ENCODE data around the gene KCNJ10.

KCNJ10 gene

DNA sequence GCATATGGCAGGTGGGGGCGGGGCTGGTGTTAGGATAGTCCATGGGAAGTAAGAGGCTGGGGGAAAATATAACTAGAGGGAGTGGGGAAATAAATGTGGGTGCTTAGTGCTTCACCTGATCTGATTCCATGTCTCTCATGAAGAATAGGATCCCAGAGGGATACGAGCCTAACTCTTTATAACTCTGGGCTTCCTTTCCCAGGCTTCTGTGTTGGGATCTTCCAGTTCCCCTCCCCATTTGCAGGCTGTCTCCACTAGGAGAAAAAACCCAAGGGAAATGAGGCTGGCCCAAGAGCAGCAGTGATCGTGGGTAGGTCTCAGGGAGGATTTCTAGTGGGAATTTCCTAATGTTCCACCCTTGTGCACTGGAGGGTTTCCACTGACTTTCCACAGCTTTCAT lies 13.0 kb upstream of the KCNJ10 start:
- no peak for DNase-seq

- no peak for DNase-seq
Observed at GRCh38 chr1:160082487-160082886, 12.5 kb upstream of the KCNJ10 start.

GRCh38 chr1:160081261-160081936 lies 11.4 kb upstream of the KCNJ10 start, which contains the start of gene KCNJ9:
KCNJ9 (plus strand) TSS chr1:160081538; CDS start chr1:160084031, 2,493 bp downstream.
- no peak for DNase-seq

- DNase-seq = no peak
Observed at GRCh38 chr1:160080381-160081100, 10.6 kb upstream of the KCNJ10 start.

GRCh38 chr1:160079448-160079847 lies 9.5 kb upstream of the KCNJ10 start:
- no peak for DNase-seq

DNA sequence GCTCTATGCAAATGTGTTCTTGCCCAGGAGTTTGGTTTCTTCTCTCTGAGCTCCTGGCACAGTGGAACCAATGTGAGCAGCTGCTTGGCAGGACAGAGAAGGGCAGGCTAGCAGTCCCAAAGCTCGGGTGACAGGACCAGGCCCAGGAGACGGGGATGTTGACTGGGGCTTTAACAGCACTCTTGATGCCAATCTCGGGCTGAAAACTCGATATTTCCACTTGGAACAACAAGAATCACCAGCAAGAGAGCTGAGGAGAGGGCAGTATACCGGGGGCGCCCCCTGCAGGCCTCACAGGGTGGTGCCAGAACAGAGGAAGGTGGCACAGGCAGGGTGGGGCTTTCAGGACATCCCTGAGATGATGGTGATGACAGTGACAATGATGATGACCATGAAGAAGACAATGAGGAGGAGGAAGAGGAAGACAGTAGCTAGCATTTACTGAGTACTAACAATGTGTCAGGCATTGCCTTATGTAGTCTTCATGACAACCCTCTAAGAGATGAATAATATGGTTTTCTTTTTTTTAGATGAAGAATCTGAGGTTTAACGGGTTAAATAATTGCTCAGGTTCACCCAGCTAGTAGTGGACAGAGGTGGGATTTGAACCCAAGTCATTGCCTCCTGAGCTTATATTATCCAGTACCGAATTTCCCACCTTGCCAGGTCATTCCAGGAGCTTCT lies 8.7 kb upstream of the KCNJ10 start:
- DNase-seq = peak; percentile 17

DNA sequence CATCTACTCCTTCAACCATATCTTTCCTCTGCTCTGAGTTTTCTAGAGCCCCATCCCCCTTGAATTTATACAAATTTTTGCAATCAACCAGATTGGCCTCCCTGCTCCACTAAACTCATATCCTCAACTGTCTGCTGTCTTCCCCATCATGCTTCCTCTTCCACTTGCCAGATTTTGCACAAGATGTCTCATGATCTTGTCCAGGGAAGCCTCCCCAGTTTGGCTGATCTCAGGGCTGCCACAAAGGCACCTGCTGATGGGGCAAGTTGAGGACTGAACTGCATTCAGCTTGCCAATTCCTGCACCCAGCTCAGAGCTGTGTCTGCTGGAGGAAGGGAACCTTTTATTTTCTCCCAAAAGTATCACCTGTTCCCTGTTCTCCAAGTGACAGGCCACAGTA lies 7.5 kb upstream of the KCNJ10 start:
- no peak for DNase-seq

- DNase-seq = no peak
Observed at GRCh38 chr1:160076295-160076694, 6.3 kb upstream of the KCNJ10 start.

- DNase-seq = no peak
Observed at GRCh38 chr1:160075836-160076235, 5.9 kb upstream of the KCNJ10 start.

GRCh38 chr1:160074865-160075264 lies 4.9 kb upstream of the KCNJ10 start:
- no peak for DNase-seq

- no peak for DNase-seq
Observed at GRCh38 chr1:160071289-160071688, 1.3 kb upstream of the KCNJ10 start.

DNA sequence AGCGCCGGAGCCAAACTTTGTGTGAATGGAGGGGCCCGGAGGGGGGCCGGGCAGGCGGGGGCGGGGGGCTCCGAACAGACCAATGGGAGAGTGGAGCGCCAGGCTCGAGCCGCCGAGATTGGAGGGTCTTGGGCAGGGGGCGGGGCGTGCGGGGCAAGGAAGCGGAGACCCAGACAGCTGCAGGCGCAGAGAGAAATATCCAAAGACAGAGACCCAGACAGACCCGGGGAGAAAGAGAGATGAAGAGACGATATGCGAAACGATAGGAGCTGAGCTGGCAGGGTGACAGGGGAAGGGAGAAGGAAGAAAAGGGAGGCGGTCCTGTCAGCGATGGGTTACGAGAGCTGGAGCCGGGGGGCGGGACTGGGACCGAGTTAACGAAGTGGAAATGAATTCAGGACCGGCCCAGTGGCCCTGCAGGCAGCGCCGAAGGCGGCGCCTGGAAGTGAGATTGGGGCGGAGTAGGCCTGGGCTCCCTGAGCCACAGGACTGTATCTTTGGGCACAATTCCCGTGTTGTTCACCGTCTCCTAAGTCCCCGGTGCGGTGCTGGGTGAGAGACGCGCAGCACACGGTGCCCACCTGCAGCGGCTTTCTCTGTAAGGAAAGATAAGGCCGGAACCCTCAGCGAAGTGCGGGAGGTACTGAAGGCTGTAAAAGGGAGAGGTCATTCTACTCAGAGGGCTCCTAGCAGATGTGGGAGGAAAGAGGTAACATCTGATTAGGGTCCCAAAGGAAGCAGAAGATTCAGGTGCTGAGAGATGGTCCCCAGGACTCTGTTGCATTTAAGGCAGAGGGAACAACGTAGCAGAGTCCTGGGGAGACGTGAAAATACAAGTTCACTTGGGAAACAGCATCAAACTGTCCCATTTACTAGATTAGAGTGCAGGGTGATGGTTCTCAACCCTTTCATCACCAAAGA lies 543 bp upstream of the KCNJ10 start:
- DNase-seq = peak; percentile 62

DNA sequence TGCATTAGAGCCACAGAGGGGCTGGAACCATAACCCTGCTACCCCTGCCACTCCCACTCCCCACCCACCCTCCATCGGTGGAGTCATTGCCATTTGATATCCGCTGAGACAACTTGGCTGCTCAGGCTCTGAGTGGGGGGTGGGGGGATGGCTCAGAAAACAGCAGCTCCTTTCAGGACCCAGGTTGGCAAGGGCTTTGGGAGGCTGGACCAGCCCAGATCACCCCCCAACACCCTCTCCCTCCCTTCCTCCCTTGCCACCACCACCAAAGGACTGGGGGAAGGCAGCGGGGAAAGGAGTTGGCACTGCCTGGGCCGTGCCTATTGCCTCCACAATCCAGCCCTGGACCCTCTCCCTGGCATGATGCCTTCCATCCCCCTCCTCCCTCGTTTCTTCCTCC lies 1.7 kb downstream of the KCNJ10 start:
- DNase-seq = no peak

DNA sequence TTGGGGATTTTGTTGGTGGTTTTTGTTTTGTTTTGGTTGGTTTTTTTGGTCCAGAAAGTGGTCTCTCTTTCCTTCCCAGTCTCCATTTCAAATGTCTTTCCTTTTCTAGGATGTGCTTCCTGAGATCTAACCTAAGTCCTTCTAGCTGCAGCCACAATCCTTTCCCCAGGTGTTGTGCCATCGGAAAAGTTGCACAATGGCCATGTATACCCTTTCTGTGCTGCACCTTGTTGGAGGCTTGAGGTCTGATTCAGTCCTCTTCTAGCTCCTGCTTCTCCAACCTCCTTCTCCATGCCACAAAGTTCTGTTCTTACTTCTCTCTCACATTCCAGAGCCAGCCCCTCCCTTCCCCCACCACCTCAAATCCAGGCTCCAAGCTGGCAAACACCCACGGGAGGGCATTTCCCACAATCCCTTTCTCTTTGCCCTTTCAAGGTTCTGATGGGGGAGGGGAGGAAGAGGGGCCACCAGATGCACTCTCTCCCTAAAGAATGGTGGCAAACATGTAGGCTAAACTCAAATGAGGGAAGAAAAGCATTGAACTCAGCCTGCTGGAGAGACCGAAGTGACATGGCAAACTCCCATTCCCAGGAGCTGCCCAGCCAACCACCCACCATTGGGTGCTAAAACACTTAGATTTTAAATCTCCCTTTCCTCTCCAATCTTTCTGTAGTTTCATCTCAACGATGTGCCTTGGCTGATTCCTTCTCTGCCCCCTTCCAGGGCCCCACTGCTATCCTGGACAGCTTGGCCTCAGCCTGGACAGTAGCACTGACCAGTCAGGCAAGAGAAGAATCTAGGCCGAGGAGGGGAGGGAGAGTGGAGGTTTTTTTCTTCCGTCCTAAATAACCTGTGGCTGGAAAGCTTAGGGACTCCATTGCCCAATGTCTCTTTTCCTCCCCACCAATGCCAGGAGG lies 2.9 kb downstream of the KCNJ10 start:
- no peak for DNase-seq

GRCh38 chr1:160064746-160065145 lies 5.2 kb downstream of the KCNJ10 start:
- no peak for DNase-seq

DNA sequence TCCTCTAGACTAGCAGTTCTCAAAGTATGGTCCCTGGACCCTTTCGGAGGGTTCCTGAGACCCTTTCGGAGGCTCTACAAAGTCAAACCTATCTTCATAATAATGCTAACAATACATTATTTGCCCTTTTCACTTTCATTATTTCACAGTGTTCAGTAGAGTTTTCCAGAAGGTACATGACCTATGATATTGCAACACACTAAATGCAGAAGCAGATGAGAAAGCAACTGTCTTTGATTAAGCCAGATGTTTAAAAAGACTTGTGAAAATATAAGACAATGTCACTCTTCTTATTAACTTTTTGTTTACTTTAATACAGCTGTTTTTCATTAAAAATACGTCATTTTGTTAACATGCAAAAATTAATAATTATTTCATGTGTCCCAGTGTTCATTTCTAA lies 5.8 kb downstream of the KCNJ10 start:
- no peak for DNase-seq

- DNase-seq = no peak
Observed at GRCh38 chr1:160063176-160063575, 6.8 kb downstream of the KCNJ10 start.

DNA sequence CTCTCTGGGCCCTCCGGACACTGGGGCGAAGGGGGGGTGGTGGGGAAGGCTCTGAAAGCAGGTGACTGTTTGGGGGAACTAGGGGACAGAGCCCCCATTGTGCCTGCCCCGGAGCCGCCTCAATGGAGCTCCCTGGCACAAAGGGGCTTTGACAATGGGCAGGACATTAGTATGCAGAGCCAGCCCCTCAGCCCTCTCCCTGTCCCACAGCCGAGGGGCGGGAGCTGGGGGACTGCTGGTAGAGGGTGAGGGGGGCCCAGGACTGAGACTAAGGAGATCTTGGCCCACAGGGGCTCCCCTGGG lies 7.8 kb downstream of the KCNJ10 start:
- DNase-seq = no peak

DNA sequence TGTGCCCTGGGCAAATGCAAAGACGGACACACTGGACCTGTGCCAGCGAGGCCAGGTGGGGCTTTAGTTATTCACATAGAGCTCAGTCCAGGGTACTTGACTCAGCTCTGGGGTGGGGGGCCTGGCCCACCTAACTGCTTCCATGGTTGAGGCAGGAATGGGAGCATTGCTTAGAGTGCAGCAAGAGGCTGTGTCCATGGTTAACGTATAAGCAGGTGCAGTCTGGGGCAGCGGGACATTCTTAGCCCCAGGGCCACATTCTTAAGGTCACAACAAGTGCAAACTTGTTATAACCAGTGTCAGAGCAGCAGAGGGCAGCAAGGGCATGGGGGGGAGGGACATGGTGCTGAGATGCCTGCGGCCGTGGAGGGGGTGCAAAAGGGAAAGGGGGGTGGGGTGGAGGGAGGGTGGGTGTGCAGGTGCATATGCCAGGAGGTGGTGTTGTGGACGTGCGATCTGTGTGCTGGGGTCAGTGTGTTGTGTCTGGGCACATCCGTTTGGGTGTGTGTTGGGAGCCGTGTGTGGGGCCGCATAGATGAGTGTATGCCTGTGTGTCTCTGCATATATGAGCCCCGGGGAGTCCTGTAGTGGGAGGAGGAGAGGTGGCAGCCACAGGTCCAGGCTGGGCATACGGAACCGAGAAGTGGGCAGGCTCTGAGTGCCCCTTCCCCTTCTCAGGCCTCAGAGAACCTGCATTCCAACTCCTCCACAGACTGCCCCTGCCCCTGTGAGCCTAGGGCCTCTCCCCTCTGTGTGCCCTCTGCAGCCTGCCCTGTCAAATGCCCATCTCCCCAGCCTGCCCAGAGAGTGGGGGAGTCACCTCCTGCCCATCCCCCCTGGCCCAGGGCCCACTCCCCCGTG lies 8.4 kb downstream of the KCNJ10 start:
- no peak for DNase-seq

DNA sequence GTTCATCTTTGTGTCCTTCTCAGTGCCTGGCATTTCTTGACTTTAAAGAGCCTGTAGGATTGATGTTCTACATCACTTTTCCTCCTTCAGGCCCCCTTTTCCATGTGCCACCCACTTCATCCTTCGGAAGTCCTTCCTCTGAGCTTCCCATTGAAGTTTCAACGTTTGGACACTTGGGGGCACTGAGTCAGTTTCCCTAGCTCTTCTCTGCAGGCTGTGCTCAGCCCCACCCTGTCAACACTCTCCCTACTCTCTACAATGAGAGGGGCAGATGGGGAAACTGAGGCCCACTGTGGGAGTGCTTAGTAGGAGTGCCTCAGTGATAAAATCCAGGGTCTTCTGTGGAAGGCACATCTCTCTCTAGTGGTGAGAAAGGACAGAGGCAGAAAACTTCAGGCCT lies 11.9 kb downstream of the KCNJ10 start:
- DNase-seq = no peak

DNA sequence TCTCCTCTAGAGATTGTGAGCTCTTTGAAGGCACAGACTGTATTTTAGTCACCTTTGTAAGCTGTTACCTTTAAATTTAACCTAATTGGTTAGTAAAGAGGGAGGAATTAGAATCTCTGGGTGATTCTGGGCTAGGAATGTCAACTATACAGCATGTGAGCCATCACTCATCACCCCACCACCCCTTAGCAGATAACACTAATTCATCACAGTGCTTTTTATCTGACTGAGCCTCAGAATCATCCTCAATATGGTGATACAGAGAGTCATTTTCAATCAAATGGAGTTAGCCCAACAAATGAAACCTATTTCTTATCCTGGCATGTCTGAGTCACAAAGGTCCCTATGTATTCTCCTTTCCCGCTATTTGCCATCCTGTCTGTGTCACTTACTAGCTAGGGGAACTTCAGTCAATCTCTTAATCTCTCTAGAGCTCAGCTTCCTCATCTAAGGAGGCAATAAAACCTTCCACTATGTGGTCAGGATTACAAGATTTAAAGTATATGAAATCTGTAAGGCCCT lies 13.3 kb downstream of the KCNJ10 start:
- DNase-seq = no peak
